ENCODE data around the gene CD244.
"Not testable (repeated sequence)": the region's sequence is repeated elsewhere in the genome, so short reads cannot be mapped to it uniquely, and the experiment has no call there.

CD244 gene

DNA sequence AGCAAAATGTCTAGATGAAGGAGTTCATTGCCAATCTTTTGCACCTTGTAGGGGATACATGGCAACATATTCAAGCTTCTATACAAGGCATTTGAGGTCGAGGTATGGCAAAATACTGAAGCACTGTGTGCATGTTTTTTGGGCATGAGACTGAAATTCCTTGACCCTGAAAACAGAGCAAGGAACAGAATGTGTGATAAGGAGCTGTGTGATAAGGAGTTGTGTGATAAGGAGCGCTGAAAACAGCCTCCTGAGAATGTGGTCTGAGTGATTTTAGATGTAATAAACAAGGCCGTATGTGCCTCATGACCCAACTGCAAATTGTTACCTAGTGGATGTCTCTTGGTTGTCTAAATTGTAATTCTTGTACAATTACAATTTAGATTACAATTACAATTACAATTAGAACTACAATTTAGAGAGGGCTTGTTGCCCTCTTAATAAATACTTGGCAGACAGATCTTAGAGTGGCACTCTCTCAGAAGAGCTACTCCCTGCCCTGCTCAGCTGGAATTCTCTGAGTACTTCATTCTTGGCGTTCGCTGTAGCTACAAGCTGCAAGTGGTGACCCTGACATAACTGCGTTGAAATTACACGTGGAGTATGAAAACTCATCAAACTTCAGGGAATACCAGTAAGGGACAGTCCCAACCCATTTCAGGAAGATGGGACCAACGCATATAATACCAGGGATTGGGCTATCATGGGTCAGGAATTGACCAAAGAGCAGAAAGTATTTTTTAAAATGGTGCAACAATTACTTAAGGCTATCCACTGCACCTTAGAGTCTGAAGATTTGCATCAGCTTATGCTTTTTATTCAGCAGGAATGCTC, 42.3 kb upstream of the CD244 start:
- DNase-seq (ENCODE audit: low read depth in 2 of 2) = peak in 1 of 2 donors; percentile 87
- H3K4me3 ChIP-seq (replicated peaks in 1 of 2; ENCODE audit: low read depth in 2 of 2, low read length in 2 of 2) = no peak overlapping the region
- no peak for TF ChIP-seq CTCF (IDR thresholded peaks at IDR 0.05; ENCODE audit: low read depth, low read length)

DNA sequence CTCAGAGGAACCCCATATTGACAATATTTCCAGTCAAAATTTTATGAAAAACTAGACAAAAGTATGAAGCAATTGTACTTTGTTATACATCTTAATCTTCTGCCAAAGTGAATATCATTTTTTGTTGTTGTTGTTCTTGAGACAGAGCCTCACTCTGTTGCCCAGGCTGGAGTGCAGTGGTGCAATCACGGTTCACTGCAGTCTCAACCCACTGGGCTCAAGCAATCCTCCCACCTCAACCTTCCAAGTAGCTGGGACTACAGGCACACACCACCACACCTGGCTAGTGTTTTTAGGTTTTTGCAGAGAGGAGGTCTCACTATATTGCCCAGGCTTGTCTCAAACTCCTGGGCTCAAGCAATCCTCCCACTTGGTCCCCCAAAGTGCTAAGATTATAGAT, 39.6 kb upstream of the CD244 start:
- H3K4me3 ChIP-seq (replicated peaks in 1 of 2; ENCODE audit: low read depth in 2 of 2, low read length in 2 of 2); DNase-seq (ENCODE audit: low read depth in 2 of 2): not testable (repeated sequence)

- H3K4me3 ChIP-seq (replicated peaks in 1 of 2; ENCODE audit: low read depth in 2 of 2, low read length in 2 of 2) = no peak overlapping the region
- no peak for DNase-seq (ENCODE audit: low read depth in 2 of 2)
- TF ChIP-seq CTCF (IDR thresholded peaks at IDR 0.05; ENCODE audit: low read depth, low read length) = no peak
These were observed 39.1 kb upstream of the CD244 start for GRCh38 chr1:160901768-160902167.

DNA sequence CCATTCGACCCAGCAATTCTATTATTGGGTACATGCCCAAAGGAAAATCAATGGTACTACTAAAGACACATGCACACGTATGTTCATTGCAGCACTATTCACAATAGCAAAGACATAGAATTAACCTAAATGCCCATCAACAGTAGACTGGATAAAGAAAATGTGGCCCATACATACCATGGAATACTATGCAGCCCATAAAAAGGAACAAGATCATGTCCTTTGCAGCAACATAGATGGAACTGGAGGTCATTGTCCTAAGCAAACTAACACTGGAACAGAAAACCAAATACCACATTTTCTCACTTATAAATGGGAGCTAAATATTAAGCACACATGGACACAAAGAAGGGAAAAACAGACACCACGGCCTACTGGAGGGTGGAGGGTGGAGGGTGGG, 38.0 kb upstream of the CD244 start:
- not testable (repeated sequence) for DNase-seq (ENCODE audit: low read depth in 2 of 2); H3K4me3 ChIP-seq (replicated peaks in 1 of 2; ENCODE audit: low read depth in 2 of 2, low read length in 2 of 2)

- not testable (repeated sequence) for DNase-seq (ENCODE audit: low read depth in 2 of 2); H3K4me3 ChIP-seq (replicated peaks in 1 of 2; ENCODE audit: low read depth in 2 of 2, low read length in 2 of 2)
These were observed 31.9 kb upstream of the CD244 start for GRCh38 chr1:160894368-160895135.

- DNase-seq (ENCODE audit: low read depth in 2 of 2) = no peak
- H3K4me3 ChIP-seq (replicated peaks in 1 of 2; ENCODE audit: low read depth in 2 of 2, low read length in 2 of 2) = no peak overlapping the region
- TF ChIP-seq CTCF (IDR thresholded peaks at IDR 0.05; ENCODE audit: low read depth, low read length) = no peak
These were observed 28.8 kb upstream of the CD244 start for GRCh38 chr1:160891474-160891873.

GRCh38 chr1:160888926-160889325, 26.2 kb upstream of the CD244 start:
- DNase-seq (ENCODE audit: low read depth in 2 of 2) = no peak

More at GRCh38 chr1:160888926-160889325, 26.2 kb upstream of the CD244 start:
- no peak for TF ChIP-seq CTCF (IDR thresholded peaks at IDR 0.05; ENCODE audit: low read depth, low read length)
- no peak overlapping the region for H3K4me3 ChIP-seq (replicated peaks in 1 of 2; ENCODE audit: low read depth in 2 of 2, low read length in 2 of 2)

Data from cardiac fibroblast (primary cell).